ENCODE results near the gene PSMD1.

PSMD1 gene

GRCh38 chr2:231213931-231214642 is 157.4 kb downstream of the PSMD1 start:
- no peak for DNase-seq

GRCh38 chr2:231218366-231218765 is 161.7 kb downstream of the PSMD1 start:
- no peak for DNase-seq

GRCh38 chr2:231219289-231219688 is 162.6 kb downstream of the PSMD1 start:
- no peak for DNase-seq

- no peak for DNase-seq
Observed at GRCh38 chr2:231221761-231222160, 165.1 kb downstream of the PSMD1 start.

All from NCI-H446 (cell line).